Muscle of arm (tissue), 12 donors: ENCODE results near the gene TMEM126A. TPM values are rescaled to one million over a fixed set of nuclear protein-coding genes. Genes with fewer than 3 reads are reported as not detected.
A peak's percentile ranks its signal among the peaks of the same experiment; 100 is the strongest.
"Not testable (repeated sequence)": the region's sequence is repeated elsewhere in the genome, so short reads cannot be mapped to it uniquely, and the experiment has no call there.

Source experiments
- DNase-seq: peaks from one replicate; pipeline ENCODE4 v3.0.0-alpha.2; 2013
- polyA plus RNA-seq, 12 donors: library from polyadenylated mRNA; unstranded; fragments of 120-200 nt; gene quantifications; one replicate each; pipeline ENCODE4 v1.2.1, GENCODE V29; 2013; ENCODE audit not compliant: insufficient read length in 12 of 12

TMEM126A gene
- polyA plus RNA-seq, 12 donors: 19.3 to 46.2 (median 39.9) TPM; not detected in 1

DNA sequence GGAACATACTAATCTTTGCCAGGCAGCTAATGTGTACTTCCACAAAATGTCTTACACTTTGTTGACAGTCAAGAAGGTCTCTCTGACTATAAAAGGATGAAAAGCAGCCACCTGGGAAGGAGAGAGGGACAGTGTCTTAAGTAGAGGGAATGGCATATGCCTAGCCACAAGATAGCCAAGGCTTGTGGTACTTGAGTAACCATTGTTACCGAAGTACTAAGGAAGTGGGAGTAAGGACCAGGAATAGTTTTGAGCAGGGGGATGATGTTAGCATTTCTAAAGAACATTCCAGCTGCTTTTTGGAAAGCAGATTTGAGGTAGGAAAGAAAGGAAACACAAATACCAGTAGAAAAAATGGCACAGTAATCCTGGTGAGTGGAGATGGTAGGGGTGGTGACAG is 3.4 kb downstream of the TMEM126A start:
- no peak for DNase-seq

DNA sequence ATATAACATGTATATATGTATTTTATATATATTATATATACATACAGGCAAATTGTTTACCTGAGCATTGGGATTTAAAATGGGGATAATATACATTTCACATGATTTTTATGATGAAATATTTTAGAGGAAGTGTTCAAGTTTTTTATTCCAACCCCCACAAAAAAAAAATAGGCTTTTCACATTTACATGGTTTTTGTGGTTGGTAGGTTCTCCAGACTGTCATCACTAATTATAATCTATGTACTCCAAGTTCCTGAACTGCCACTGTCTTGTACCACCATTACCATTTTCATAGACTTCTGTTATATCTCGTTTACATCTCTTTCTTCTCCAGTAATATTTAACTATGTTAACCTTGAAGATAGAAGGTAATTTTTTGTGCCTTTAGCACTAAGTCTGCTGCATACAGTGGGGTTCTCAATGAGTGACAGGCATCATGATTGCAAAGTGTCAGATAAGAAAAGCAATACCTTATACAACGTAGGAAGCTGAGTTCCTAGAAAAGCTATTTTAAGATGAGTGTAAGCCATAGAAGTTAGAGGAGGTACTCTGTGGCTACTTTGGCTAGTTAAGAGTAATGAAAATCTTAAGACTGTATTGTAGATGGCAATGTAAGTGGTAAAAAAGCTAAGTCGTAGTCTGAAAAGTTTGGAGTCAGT is 5.2 kb downstream of the TMEM126A start:
- DNase-seq: no peak

DNA sequence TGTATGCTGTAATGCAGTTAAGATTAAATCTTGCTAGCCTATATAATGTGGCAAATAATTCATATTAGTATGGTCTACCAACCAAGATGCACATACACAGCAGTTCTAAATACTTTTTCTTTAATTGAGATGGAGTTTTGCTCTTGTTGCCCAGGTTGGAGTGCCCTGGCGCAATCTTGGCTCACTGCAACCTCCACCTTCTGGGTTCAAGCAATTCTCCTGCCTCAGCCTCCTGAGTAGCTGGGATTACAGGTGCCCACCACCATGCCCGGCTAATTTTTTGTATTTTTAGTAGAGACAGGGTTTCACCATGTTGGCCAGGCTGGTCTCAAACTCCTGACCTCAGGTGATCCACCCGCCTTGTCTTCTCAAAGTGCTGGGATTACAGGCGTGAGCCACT is 6.6 kb downstream of the TMEM126A start:
- not testable (repeated sequence) for DNase-seq

DNA sequence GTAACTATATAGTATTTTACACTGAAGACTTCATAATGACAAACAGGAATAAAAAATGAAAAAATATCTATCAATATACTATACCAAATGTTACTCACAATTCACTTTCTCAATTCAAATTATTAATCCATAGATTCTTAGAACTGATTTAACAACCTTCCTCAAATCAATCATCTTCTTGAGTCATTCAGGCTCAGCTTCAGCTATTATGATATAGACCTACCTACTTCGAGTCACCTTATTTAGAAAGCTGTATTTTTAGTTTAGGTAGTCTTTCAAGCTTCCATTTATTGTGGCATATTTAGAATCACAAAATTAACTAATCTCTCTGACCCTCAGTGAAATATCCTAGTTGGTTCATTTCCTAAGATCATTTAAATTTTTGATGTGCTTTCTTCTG is 9.0 kb downstream of the TMEM126A start:
- DNase-seq: no peak

DNA sequence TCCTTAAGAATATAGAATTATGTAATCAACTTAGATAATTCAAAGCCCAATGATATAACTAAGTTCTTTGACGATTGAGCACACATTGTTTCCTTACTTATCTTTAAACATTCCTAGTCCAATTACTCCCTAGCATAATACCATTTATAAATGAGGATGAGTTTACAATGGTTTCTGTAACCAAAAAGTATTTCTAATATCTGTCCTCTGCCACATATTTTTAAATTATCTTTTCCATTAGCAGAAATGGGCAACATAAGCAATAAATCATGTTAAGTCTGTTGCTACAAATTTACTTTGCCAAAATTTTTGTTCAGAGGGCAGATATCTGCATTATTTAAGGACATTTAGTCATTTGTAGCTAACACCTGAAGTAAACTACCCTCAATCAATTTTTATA is 10.4 kb downstream of the TMEM126A start:
- DNase-seq: no peak

DNA sequence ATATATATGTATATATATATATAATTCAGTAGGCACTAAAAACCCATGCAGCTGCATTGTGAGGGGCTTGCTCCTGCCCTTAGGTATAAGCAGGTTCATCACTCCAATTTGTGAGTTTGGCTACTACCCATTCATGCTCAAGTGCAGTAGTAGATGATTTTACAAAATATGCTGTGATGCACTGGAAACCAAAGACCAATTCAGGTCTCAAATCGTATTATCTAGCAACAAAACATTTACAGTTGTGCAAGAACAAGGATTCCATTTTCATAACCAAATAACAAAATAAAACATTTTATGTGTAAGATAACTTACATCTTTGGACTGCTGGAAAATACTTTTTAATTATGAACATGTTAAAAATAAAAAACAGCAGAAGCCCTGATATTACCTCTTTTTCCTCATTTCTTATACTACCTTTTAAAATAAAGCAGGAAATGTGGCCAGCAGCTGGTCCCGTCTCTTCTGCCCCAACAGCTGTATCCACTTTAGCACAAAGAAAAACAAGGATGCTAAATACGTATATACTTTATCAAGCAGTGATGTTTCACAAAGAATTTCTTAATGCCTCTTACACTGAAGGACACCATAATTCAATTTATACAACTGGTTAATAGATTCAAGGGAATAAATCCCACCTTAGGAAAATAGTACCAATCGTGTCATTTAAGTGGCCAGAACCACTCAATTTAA is 14.4 kb downstream of the TMEM126A start:
- DNase-seq: no peak

DNA sequence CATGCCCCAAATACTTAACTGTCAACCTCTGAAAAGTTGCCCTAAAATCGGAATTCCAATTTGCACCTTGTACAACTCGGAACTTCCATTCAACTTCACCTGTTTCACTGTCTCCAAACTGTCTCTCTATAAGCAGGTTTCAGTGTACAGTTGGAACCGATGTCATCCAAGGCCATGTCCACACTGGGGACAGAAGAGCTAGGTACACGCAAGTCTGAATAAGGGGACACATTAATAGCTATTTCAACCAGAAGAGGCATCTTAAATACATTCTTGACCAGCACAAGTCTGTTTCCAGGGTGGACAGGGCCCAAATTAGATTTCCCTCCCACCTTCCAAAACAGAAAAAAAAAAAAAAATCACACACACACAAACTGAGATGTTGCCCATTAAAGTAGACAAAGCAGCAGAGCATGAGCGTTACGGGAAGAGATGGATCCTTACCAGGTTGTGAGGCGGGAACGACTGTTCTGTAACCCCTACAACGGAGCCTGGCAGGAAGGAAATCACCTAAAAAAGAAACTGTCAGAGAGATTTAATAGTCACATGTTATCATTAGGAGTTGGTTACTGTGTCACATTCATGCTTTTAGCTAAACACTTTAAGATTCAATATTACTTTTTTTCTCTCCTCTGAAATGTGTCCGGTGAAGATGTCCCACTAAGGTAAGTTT is 15.4 kb downstream of the TMEM126A start:
- DNase-seq: no peak

DNA sequence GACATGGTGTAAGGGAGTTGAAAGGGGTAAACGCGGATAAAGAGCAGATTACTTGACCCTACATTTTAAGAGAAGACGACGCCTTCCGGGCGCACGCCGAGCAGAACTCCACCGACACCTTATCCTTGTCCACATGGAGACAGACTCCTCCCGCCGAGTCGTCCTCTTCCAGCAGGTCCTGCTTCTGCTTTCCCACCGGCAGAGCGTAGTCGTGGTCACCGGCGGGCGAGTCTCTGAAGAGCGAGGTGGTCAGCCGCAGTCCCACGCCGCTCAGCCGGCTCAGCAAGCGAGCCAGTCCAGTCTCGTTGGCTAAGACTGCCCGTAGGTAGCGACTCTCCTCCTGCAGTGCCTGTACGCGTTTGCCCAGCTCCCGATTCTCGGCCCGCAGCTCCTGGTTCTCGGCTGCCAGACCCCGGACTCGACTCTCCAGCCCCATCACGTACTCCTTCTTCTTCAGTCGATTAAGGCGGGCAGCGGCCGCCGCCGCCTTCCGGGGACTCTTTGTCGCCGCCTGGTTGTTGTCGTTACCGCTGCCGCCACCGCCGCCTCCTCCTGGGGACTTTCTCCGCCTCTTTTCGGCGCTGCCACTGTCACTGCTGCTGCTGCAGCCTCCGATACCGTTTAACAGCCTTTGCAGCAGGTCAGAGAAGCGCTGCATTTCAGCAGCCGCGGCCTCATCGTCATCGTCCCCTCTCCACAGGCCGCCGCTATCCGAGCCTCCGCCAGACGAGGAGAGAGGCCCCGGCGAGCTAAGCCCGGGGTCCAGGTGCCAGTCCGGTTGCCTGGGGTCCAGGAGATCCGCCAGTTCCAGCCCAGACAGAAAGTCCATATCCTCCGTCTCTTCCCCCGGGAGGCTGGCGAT is 16.2 kb downstream of the TMEM126A start:
- peak; percentile 70 for DNase-seq

DNA sequence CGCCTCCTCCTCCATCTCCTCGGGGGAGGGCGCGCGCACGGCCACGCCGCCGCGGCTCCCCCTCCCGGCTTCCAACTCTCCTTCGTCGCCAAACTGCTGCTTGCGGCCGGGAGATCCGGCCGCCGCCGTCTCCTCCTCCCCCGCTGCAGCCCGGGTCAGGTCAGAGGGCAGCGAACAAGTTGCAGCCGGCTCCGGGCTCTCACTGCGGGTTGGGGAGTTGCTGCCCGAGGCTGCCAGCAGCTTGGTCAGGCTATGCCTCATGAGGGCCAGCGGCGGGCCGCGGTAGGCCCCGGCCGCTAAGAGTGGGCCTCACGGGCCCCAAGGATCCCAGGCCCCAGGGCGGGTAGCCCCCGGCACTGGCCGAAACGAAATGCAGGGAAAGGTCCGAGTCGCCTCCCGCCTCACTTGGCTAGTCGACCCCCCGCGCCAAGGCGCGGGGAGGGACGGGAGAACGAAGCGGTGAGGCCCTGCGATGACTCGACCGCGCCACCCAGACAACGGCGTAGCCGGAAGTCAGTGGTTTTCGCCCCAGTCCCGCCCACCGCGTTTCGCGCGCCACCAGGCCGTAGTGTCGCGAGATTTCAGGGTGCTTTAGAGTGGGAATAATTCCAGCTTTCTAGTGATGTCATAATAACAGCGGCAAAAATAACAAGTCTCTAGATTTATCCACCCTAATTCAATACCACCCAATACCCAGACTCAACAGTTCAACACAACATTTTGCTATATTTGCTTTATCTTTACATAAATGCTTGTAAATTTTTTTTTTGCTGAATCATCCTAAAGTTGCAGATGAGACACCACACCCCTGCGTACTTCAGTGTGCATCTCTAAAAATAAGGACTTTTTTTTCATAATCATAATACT is 17.1 kb downstream of the TMEM126A start, which contains the start of gene CREBZF:
CREBZF (minus strand) TSS at position 515 of the 867 bp plus-strand sequence; CDS start at position 261, 254 bp downstream.
- peak; percentile 97 for DNase-seq

DNA sequence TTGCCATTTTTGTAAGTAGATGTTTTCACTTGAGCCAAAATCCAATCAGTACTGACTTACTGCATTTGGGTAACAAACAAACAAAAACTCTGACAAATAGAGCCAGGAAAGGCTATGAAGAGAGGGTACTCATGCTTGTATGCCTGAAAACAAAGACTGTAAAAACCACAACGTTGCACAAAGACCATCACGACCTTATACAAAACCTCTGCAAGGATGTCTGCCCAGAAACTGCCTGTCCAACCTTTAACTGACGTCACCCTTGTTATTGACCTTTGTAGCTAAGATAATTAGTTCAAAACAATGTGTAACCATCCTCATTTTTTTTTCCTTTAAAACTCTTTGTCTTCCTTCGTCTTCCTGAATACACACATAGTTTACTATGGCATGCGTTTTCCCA is 18.0 kb downstream of the TMEM126A start:
- no peak for DNase-seq

DNA sequence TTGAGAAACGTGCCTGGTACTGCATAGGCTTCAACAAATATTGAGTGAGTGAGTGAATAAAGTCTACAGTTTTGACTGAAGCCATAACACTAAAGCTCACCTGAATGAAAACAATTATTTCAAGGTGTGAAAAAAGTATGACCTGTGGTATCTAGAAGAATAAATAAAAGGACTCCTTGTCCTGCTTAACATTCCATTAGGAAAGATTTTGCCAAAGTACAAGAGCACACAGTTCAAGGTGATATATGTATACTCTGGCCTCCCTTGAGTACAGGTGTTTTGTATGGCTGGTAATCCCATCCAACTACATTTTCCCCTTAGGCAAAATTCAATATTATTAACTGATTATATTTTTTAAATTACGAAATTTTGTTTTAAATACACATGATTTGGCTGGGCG is 18.9 kb downstream of the TMEM126A start:
- no peak for DNase-seq

DNA sequence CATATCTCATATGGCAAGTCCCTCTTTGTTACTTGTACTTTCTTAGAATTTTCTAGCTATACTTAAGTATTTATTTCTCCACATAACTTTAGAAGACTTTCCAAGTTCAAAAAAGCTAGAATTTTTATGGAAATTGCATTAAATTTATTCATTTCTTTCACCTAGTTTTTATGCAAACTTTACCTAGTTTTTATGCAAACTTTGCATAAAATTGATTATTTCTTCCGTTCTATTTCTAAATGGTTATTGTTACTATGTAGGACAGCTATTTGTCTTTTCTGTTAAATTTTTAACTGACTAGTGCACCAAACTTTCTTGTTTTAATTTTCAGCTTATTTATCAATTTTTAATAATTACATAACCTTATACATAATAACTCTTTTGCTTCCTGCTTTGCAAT is 20.4 kb downstream of the TMEM126A start:
- DNase-seq: no peak

DNA sequence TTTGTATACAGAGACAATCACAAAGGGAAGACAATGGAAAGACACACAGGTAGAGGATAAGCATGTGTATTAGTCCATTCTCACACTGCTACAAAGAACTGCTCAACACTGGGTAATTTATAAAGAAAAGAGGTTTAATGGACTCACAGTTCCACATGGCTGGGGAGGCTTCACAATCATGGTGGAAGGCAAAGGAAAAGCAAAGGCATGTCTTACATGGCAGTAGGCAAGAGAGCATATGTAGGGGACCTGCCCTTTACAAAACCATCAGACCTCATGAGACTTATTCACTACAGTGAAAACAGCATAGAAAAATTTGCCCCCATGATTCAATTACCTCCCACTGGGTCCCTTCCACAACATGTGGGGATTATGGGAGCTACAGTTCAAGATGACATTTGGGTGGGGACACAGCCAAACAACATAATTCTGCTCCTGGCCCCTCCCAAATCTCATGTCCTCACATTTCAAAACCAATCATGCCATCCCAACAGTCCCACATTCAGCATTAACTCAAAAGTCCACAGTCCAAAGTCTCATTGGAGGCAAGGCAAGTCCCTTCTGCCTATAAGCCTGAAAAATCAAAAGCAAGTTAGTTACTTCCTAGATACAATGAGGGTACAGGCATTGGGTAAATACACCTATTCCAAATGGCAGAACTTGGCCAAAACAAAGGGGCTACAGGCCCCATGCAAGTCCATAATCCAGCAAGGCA is 23.3 kb downstream of the TMEM126A start:
- DNase-seq: not testable (repeated sequence)

DNA sequence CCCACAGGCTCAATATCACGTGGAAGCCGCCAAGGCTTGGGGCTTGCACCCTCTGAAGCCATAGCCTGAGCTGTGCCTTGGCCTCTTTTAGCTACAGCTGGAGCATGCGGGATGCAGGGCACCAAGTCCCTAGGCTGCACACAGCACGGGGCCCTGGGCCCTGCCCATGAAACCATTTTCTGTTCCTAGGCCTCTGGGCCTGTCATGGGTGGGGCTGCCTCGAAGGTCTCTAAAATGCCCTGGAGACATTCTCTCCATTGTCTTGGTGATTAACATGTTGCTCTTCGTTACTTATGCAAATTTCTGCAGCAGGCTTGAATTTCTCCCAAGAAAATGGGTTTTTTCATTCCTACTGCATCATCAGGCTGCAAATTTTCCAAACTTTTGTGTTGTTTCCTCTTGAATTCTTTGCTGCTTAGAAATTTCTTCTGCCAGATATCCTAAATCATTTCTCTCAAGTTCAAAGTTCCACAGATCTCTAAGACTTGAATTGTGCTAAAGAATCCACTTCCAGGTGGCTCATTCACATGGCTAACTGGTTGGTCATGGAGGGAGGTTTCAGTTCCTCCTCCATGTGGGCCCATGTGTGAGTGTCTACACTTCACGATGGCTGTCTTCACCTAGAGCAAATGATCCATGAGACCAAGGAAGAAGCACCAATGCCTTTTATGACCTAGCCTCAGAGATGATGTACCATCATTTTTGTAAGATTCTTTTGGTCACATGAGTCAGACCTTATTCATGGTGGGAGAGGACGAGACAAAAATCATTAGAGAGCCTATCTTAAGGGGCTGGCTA is 24.5 kb downstream of the TMEM126A start:
- DNase-seq: no peak

DNA sequence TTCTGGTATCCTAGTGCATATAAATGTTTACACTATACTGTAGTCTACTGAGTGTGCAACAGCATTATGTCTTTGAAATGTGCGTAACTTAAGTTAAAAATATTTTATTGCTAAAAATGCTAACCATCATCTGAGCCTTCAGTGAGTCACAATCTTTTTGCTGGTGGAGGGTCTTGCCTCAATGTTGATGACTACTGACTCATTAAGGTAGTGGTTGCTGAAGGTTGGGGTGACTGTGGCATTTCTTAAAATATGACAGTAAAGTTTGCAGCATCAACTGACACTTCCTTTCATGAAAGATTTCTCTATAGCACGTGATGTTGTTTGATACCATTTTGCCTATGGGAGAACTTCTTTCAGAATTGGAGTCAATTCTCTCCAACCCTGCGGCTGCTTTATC is 25.6 kb downstream of the TMEM126A start:
- DNase-seq: no peak

DNA sequence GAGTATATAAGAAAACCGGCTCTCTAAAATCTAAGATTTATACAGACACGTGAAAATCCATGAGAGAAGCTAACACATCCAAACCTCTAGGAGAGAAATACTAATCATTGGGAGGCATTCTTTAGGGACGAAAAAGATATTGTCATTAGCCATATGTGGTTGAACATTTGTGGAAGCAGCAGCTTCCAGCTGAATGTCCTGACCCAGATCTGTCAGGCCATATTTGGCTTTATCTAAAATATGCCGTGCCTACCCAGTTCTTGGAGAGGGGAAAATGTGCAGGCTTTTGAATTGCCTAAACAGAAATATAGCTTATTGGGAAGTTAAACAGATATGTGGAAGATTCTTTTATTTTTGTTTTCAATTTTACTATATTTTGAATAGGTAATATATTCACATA is 31.8 kb downstream of the TMEM126A start:
- no peak for DNase-seq

DNA sequence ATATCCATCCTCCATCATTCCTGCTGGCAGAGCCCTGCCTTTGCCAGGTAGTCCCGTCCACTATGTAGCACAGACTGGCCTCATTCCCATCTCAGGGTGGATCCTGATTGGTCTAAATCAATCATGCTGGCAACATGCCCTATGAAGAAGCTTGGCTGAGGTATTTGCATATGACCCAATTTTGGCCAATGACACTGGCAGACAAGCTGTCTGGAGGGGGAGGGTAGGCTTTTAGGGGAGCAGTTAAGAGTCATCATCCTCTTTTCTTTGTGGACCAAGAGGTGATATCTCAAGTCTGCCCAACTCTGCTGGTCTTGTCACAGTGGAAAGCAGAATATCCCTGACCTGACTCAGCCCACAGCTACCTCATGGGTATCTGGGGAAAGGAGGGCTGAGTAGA is 33.1 kb downstream of the TMEM126A start:
- DNase-seq: no peak

DNA sequence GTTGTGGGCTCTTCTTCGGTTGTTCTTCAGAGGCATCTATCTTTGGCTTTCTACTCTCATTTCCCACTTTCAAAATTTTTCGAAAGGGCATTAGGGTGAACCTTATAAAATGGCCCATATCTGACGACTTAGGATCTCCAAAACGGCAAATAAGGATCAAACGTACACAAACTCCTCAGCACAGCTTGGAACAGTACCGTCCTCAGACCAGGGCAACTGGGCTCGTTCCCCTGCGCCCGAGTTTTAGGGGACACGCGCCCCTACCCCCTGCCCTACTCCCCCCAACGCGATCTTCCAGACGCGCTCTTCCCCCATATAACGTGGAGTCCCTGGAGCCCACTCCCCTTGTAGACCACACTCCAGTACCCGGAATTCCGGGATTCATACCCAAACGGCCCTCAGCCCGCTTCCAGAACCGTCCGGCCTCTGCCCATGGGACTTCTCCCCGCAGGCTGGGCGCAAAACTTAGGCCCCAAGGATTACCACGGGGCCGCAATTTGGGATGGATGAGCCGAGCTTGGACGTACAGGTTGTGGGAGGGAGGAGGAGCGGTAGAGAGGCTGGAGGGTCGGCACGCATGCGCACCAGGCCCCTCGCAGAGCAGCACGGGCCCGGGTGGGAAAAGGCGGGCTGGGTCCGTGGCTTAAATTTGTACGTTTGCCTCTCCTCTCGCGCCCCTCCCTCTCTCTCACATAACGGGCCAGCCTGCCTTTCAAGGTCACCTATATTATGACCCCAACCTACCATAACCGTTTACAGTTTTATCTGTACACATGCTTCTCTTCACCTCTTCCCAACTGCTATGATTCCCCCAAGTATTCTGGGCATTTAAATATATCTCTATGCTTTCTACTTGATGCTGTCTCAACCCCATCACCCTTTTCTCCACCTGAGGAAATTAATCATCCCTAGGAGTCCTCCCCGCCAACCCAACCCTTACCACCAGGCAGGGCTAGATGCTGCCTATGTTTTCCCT is 34.9 kb downstream of the TMEM126A start:
- peak; percentile 71 for DNase-seq
